A549 (cell line): ENCODE results near the gene OSTF1. TPM values are rescaled to one million over a fixed set of nuclear protein-coding genes. Genes with fewer than 3 reads are reported as not detected.

Experiments
- ATAC-seq, 2 experiments: fragments of 200-7000 bp in 1 of 2; fragments of >200 bp in 1 of 2; cut with Nextera tagmentation in 1 of 2; cut with Tn5 transposase in 1 of 2; 3 replicates each; pipeline versions ENCODE4 v1.8.0 to v1.9.1; 2018 to 2020; ENCODE audit warnings: mild to moderate bottlenecking in 1 of 2, moderate library complexity in 1 of 2
- CTCF ChIA-PET: fragments of 300-600 bp; sonication (Branson Sonifier 250); formaldehyde crosslinking; extraction: SDS; loops from one replicate; lab custom pipeline; 2021; ENCODE audit warnings: antibody characterized with exemption, inconsistent platforms; lab: Yijun Ruan, JAX
- POLR2A ChIA-PET: fragments of 350-600 bp; formaldehyde crosslinking; extraction: SDS; loops from one replicate; lab custom pipeline; 2021; ENCODE audit warnings: antibody characterized with exemption, inconsistent platforms; lab: Yijun Ruan, JAX
- DNase-seq, 2 experiments: peaks; one replicate each; pipeline versions ENCODE4 v3.0.0 to v3.0.0-alpha.2; 2011 to 2016; ENCODE audit warnings: low read depth in 1 of 2, low spot score in 1 of 2
- FAIRE-seq: peaks from 2 replicates; lab custom pipeline; 2011; peaks lifted over from hg19 to GRCh38; lab: Jason Lieb, UNC
- H3K27ac ChIP-seq, 2 experiments: fragments of >200 bp; sonication (Bioruptor Twin); formaldehyde crosslinking; 3 replicates each; pipeline ENCODE4 v1.5.1; 2016 to 2017
- H3K4me1 ChIP-seq: fragments of >200 bp; sonication (Bioruptor Twin); formaldehyde crosslinking; 3 replicates; pipeline ENCODE4 v1.6.1; 2016
- H3K4me2 ChIP-seq: fragments of >200 bp; sonication (Bioruptor Twin); formaldehyde crosslinking; 3 replicates; pipeline ENCODE4 v1.6.1; 2016
- H3K4me3 ChIP-seq: fragments of >200 bp; sonication (Bioruptor Twin); formaldehyde crosslinking; 3 replicates; pipeline ENCODE4 v1.5.1; 2016
- H3K9me3 ChIP-seq: fragments of >200 bp; sonication (Bioruptor Twin); formaldehyde crosslinking; 3 replicates; pipeline ENCODE4 v1.6.1; 2016
- CBX2 ChIP-seq: fragments of 200-600 bp; sonication (generic); IDR thresholded peaks from 2 replicates; pipeline ENCODE4 v1.6.1; 2016; ENCODE audit warnings: low read depth, mild to moderate bottlenecking, borderline replicate concordance
- CEBPB ChIP-seq, 2 experiments: fragments of >200 bp in 1 of 2; sonication (Bioruptor Twin) in 1 of 2; formaldehyde crosslinking in 1 of 2; IDR thresholded peaks; 2 replicates each; pipeline ENCODE4 v1.6.1; 2012 to 2016
- EHF ChIP-seq: fragments of 250-450 bp; sonication (Bioruptor Pico); IDR thresholded peaks from 2 replicates; pipeline ENCODE4 v1.5.0; 2020; ENCODE audit warnings: mild to moderate bottlenecking
- ESRRA ChIP-seq: fragments of 150-350 bp; IDR thresholded peaks from 2 replicates; pipeline ENCODE4 v1.6.1; 2014; ENCODE audit warnings: mild to moderate bottlenecking, low read length, borderline replicate concordance
- FOSL2 ChIP-seq, 2 experiments: fragments of 450-650 bp in 1 of 2; fragments of >200 bp in 1 of 2; sonication (Bioruptor Twin) in 1 of 2; formaldehyde crosslinking; IDR thresholded peaks; 2 replicates each; pipeline versions ENCODE4 v1.5.0 to v1.6.1; 2016 to 2020; ENCODE audit warnings: mild to moderate bottlenecking in 1 of 2, moderate library complexity in 1 of 2
- GATA3 ChIP-seq: IDR thresholded peaks from 2 replicates; pipeline ENCODE4 v1.6.1; 2012; ENCODE audit warnings: borderline replicate concordance
- HEYL ChIP-seq: fragments of 250-450 bp; sonication (Bioruptor Pico); IDR thresholded peaks from 2 replicates; pipeline ENCODE4 v1.8.0; 2021; ENCODE audit warnings: mild to moderate bottlenecking, moderate library complexity
- JUNB ChIP-seq: fragments of >200 bp; sonication (Bioruptor Twin); formaldehyde crosslinking; IDR thresholded peaks from 2 replicates; pipeline ENCODE4 v1.6.1; 2016
- KDM1A ChIP-seq: fragments of 200-600 bp; sonication (generic); IDR thresholded peaks from 2 replicates; pipeline ENCODE4 v1.6.1; 2016; ENCODE audit warnings: low read depth, mild to moderate bottlenecking
- MAZ ChIP-seq: fragments of 150-350 bp; IDR thresholded peaks from 2 replicates; pipeline ENCODE4 v1.6.1; 2014; ENCODE audit warnings: antibody characterized with exemption, low read depth, low read length, borderline replicate concordance
- POLR2A ChIP-seq: IDR thresholded peaks from 2 replicates; pipeline ENCODE4 v1.6.1; 2012; ENCODE audit warnings: mild to moderate bottlenecking, low read length
- RARB ChIP-seq: fragments of 250-450 bp; sonication (Bioruptor Pico); IDR thresholded peaks from 2 replicates; pipeline ENCODE4 v1.8.0; 2021; ENCODE audit warnings: mild to moderate bottlenecking, moderate library complexity
- RFX5 ChIP-seq: fragments of 450-650 bp; IDR thresholded peaks from 2 replicates; pipeline ENCODE4 v1.7.1; 2014; ENCODE audit warnings: antibody characterized with exemption, mild to moderate bottlenecking, moderate library complexity
- RNF2 ChIP-seq: fragments of 200-600 bp; sonication (generic); IDR thresholded peaks from 2 replicates; pipeline ENCODE4 v1.6.1; 2016; ENCODE audit warnings: low read depth, mild to moderate bottlenecking, antibody characterized with exemption, moderate library complexity, borderline replicate concordance
- ZFP36 ChIP-seq: fragments of 450-650 bp; IDR thresholded peaks from 2 replicates; pipeline ENCODE4 v1.6.1; 2014; ENCODE audit warnings: borderline replicate concordance; ENCODE audit not compliant: partially characterized antibody
- ZNF302 ChIP-seq: fragments of 250-450 bp; sonication (Bioruptor Pico); IDR thresholded peaks from 2 replicates; pipeline ENCODE4 v1.9.0; 2021; ENCODE audit warnings: inconsistent platforms, mild to moderate bottlenecking, moderate library complexity
- ZSCAN20 ChIP-seq: fragments of 250-450 bp; sonication (Bioruptor Pico); IDR thresholded peaks from 2 replicates; pipeline ENCODE4 v1.8.0; 2022; ENCODE audit warnings: mild to moderate bottlenecking, moderate library complexity
- WGBS: methylation state at CpG from one replicate; pipeline ENCODE4 v1.1.6; 2017; ENCODE audit errors: missing lambda C conversion rate; 5-methylcytosine and 5-hydroxymethylcytosine counted together
- polyA plus RNA-seq, 4 experiments: library from polyadenylated mRNA; depleted of rRNA in 3 of 4; stranded (reverse); fragments of >200 nt; fragmentation: RNase III in 1 of 4; extraction: RNeasy Plus Mini Kit Qiagen cat#74134 plus additional on column Dnase treatment in 1 of 4; gene quantifications; 2 replicates in 3 of 4; 3 replicates in 1 of 4; pipeline ENCODE4 v1.2.3, GENCODE V29; 2011 to 2017
- TF ChIP-seq, protein P1 (sequence below): fragments of 150-350 bp; IDR thresholded peaks from 2 replicates; pipeline ENCODE4 v1.6.1; 2014; ENCODE audit warnings: low read depth, mild to moderate bottlenecking, low read length
- TF ChIP-seq, protein P2 (sequence below): IDR thresholded peaks from 2 replicates; pipeline ENCODE4 v1.6.1; 2012
- TF ChIP-seq, protein P3 (sequence below): fragments of 200-600 bp; sonication (generic); IDR thresholded peaks from 2 replicates; pipeline ENCODE4 v1.6.1; 2016; ENCODE audit warnings: antibody characterized with exemption, mild to moderate bottlenecking, moderate library complexity
- TF ChIP-seq, protein P4 (sequence below): IDR thresholded peaks from 2 replicates; pipeline ENCODE4 v1.6.1; 2012
- TF ChIP-seq, protein P5 (sequence below): fragments of >200 bp; sonication (Bioruptor Twin); formaldehyde crosslinking; IDR thresholded peaks from 3 replicates; pipeline ENCODE4 v1.5.1; 2016

Gene OSTF1
- polyA plus RNA-seq, 2 of the 4 experiments (the other 2 are of a cell fraction): 12.7 to 13.3 TPM

DNA sequence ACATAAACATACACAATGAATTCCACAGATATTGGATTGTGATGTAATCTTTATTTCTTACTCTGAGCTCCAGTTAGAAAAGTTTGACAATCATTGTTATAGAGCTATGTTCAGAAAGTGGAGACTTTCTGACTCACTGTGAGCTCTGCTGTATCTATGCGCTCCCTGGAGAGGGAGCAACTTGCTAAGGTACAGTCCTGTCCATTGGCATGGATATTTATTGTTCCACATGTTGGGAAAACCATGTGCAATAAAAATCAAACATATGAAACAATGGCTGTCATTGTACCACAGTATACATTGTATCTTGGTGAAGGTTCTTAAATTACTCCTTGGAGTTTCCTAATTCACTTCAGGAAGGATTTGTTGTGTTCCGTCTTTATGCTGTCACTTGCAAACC, 27.1 kb upstream of the OSTF1 start:
- POLR2A ChIA-PET: interaction anchor here (0.6 to 1.3 kb wide), 2 partner anchors 27 to 33 kb away, joined by 3 to 4 read pairs; partner anchors contain the start of genes CARNMT1, NMRK1 and OSTF1
- no peak for DNase-seq
- FAIRE-seq: no peak
- WGBS: 92% methylated on average over 2 of the region's 2 CpGs
- Histone ChIP-seq H3K4me2 (no peak overlapping the region), H3K4me1 (no peaks in the 10 kb centered on the region), H3K27ac (no peak overlapping the region), H3K9me3 (no peaks in the 10 kb centered on the region), H3K4me3 (no peak overlapping the region)
- CTCF ChIA-PET: interaction anchor here (0.6 kb wide), 1 partner anchor 66 kb away, joined by 3 read pairs; no protein-coding TSS in a partner anchor
- TF ChIP-seq HEYL (CRISPR knock-in tag) (no peak), FOSL2 (IDR thresholded peaks at IDR 0.05) (no peak), FOSL2 (CRISPR knock-in tag; IDR thresholded peaks at IDR 0.05) (no peak), CBX2 (no peak), ZFP36 (no peak), RNF2 (no peak), EHF (no peak), ZSCAN20 (CRISPR knock-in tag) (no peak), RARB (CRISPR knock-in tag) (no peak), ZNF302 (CRISPR knock-in tag) (no peak), KDM1A (no peak)
- TF ChIP-seq, protein P1, sequence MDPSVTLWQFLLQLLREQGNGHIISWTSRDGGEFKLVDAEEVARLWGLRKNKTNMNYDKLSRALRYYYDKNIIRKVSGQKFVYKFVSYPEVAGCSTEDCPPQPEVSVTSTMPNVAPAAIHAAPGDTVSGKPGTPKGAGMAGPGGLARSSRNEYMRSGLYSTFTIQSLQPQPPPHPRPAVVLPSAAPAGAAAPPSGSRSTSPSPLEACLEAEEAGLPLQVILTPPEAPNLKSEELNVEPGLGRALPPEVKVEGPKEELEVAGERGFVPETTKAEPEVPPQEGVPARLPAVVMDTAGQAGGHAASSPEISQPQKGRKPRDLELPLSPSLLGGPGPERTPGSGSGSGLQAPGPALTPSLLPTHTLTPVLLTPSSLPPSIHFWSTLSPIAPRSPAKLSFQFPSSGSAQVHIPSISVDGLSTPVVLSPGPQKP: no peak
- TF ChIP-seq, protein P2, sequence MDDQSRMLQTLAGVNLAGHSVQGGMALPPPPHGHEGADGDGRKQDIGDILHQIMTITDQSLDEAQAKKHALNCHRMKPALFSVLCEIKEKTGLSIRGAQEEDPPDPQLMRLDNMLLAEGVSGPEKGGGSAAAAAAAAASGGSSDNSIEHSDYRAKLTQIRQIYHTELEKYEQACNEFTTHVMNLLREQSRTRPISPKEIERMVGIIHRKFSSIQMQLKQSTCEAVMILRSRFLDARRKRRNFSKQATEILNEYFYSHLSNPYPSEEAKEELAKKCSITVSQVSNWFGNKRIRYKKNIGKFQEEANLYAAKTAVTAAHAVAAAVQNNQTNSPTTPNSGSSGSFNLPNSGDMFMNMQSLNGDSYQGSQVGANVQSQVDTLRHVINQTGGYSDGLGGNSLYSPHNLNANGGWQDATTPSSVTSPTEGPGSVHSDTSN: no peak
- TF ChIP-seq, protein P3, sequence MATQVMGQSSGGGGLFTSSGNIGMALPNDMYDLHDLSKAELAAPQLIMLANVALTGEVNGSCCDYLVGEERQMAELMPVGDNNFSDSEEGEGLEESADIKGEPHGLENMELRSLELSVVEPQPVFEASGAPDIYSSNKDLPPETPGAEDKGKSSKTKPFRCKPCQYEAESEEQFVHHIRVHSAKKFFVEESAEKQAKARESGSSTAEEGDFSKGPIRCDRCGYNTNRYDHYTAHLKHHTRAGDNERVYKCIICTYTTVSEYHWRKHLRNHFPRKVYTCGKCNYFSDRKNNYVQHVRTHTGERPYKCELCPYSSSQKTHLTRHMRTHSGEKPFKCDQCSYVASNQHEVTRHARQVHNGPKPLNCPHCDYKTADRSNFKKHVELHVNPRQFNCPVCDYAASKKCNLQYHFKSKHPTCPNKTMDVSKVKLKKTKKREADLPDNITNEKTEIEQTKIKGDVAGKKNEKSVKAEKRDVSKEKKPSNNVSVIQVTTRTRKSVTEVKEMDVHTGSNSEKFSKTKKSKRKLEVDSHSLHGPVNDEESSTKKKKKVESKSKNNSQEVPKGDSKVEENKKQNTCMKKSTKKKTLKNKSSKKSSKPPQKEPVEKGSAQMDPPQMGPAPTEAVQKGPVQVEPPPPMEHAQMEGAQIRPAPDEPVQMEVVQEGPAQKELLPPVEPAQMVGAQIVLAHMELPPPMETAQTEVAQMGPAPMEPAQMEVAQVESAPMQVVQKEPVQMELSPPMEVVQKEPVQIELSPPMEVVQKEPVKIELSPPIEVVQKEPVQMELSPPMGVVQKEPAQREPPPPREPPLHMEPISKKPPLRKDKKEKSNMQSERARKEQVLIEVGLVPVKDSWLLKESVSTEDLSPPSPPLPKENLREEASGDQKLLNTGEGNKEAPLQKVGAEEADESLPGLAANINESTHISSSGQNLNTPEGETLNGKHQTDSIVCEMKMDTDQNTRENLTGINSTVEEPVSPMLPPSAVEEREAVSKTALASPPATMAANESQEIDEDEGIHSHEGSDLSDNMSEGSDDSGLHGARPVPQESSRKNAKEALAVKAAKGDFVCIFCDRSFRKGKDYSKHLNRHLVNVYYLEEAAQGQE: no peak
- ATAC-seq: no peak

DNA sequence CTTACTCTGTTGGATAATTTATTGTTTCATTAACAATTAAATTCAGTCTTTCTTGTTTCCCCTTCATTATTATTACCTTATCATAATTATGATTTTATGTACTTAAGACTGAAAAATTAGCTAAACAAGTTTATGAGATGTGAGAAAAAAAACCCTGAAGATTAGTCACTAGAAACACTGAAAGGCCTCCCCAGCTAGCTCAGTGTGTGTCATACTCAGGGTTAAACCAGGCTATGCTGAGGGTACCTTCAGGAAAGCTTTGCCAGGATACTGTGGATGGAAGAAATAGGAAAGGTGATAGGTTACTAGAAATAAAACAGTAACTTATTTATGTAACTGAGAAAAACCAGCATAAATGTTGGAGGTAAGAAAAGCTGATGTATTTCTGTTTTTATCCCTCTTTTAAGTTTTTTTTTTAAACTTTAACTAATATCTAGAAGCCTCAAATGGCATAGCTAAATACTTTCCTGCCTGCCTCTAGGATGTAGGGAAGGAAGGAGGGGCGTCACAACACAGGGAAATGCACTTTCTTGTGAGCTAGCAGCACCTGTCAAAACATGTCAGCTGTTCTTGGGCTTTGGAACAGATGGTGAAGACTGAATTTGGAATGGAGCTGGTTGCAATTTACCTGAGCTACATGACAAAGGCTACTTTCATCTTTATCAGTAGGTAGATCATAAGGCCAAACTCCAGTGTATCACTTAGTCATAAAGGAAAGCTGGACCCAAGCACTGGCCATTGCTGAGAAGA, 24.6 kb upstream of the OSTF1 start:
- ATAC-seq (no peak), FAIRE-seq (no peak), DNase-seq (no peak)
- CTCF ChIA-PET: interaction anchor here (0.6 to 1.7 kb wide), 6 partner anchors 11 to 293 kb away, joined by 3 to 11 read pairs (median 4); partner anchors contain the start of gene CARNMT1
- H3K9me3 ChIP-seq: no peaks in the 10 kb centered on the region
- POLR2A ChIA-PET: interaction anchor here (1.5 to 1.7 kb wide), 2 partner anchors 25 to 35 kb away, joined by 5 to 7 read pairs; partner anchors contain the start of genes CARNMT1, NMRK1 and OSTF1
- H3K27ac ChIP-seq: no peak overlapping the region
- 36% methylated on average over 1 of the region's 1 CpG for WGBS
- no peak overlapping the region for H3K4me2 ChIP-seq
- no peak overlapping the region for H3K4me3 ChIP-seq
- H3K4me1 ChIP-seq: no peaks in the 10 kb centered on the region
- TF ChIP-seq, protein P4, sequence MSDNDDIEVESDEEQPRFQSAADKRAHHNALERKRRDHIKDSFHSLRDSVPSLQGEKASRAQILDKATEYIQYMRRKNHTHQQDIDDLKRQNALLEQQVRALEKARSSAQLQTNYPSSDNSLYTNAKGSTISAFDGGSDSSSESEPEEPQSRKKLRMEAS: no peak
- TF ChIP-seq, protein P3: no peak
- TF ChIP-seq ESRRA: no peak
- no peak for TF ChIP-seq CEBPB (IDR thresholded peaks at IDR 0.05)
- TF ChIP-seq RARB (CRISPR knock-in tag): no peak
- TF ChIP-seq POLR2A: no peak
- TF ChIP-seq, protein P5, sequence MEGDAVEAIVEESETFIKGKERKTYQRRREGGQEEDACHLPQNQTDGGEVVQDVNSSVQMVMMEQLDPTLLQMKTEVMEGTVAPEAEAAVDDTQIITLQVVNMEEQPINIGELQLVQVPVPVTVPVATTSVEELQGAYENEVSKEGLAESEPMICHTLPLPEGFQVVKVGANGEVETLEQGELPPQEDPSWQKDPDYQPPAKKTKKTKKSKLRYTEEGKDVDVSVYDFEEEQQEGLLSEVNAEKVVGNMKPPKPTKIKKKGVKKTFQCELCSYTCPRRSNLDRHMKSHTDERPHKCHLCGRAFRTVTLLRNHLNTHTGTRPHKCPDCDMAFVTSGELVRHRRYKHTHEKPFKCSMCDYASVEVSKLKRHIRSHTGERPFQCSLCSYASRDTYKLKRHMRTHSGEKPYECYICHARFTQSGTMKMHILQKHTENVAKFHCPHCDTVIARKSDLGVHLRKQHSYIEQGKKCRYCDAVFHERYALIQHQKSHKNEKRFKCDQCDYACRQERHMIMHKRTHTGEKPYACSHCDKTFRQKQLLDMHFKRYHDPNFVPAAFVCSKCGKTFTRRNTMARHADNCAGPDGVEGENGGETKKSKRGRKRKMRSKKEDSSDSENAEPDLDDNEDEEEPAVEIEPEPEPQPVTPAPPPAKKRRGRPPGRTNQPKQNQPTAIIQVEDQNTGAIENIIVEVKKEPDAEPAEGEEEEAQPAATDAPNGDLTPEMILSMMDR: no peak
- no peak for TF ChIP-seq RFX5
- no peak for TF ChIP-seq GATA3
- TF ChIP-seq JUNB: no peak
- TF ChIP-seq MAZ: no peak
- no peak for TF ChIP-seq RNF2
